Hematopoietic multipotent progenitor cell (in vitro differentiated cells): ENCODE results near the gene DPP8. TPM values are rescaled to one million over a fixed set of nuclear protein-coding genes. Genes with fewer than 3 reads are reported as not detected.

ENCODE experiments used
- small RNA-seq: library from RNA; depleted of rRNA; stranded (forward); fragments of <200 nt; gene quantifications from one replicate; pipeline ENCODE3, GENCODE V24; 2012
- total RNA-seq: library from RNA; depleted of rRNA; stranded (reverse); fragments of >200 nt; gene quantifications from one replicate; pipeline ENCODE4 v1.2.3, GENCODE V29; 2012

The DPP8 gene
- total RNA-seq, 1 donor: 19.9 TPM

Small RNAs within 50 kb of the gene (small RNA-seq; reads per million reads assigned to genes)
- gene AC105129.1 (not detected), gene RF00019 (not detected), gene RNU6-19P (not detected)

Other genes with a start within 250 kb of the DPP8 start
- gene PARP16, start 230.8 kb downstream of the DPP8 start, total RNA-seq: 13.7 TPM
- not detected for gene RNU5A-1, start 221.6 kb downstream of the DPP8 start, total RNA-seq
- not detected for gene RNU5B-1, start 213.0 kb downstream of the DPP8 start, total RNA-seq
- gene IGDCC3, start 139.7 kb downstream of the DPP8 start, total RNA-seq: not detected
- under 0.01 TPM for gene IGDCC4, start 94.7 kb downstream of the DPP8 start, total RNA-seq
- 32.3 TPM for gene HACD3, start 12.8 kb upstream of the DPP8 start, total RNA-seq
- gene INTS14, start 93.4 kb upstream of the DPP8 start, total RNA-seq: 29.9 TPM
- gene SLC24A1, start 104.2 kb upstream of the DPP8 start, total RNA-seq: 11.6 TPM